T-helper 17 cell (primary cell): ENCODE measurements around the gene PIK3IP1. TPM values are rescaled to one million over a fixed set of nuclear protein-coding genes. Genes with fewer than 3 reads are reported as not detected.
"Not testable (repeated sequence)": the region's sequence is repeated elsewhere in the genome, so short reads cannot be mapped to it uniquely, and the experiment has no call there.

Source experiments
- ATAC-seq: fragments of 150-1000 bp; cut with Tn5 transposase; 2 replicates; pipeline ENCODE4 v1.10.0; 2021; ENCODE audit warnings: mild to moderate bottlenecking, moderate library complexity
- DNase-seq, 3 donors: peaks; one replicate each; pipeline versions ENCODE4 v3.0.0 to v3.0.0-alpha.2; 2020 to 2021
- H3K9me3 ChIP-seq: one replicate; pipeline ENCODE4 v1.7.0; 2013; ENCODE audit warnings: low read length, mild to moderate bottlenecking; ENCODE audit not compliant: control insufficient read depth, poor library complexity, severe bottlenecking
- H3K27ac Mint-ChIP-seq: one replicate; pipeline ENCODE4 v1.8.0; 2022; ENCODE audit warnings: mild to moderate bottlenecking, moderate library complexity, mixed read lengths
- H3K27me3 Mint-ChIP-seq: one replicate; pipeline ENCODE4 v1.8.0; 2022; ENCODE audit warnings: mixed read lengths
- H3K36me3 Mint-ChIP-seq: one replicate; pipeline ENCODE4 v1.8.0; 2022; ENCODE audit warnings: low read depth, mixed read lengths
- H3K4me1 Mint-ChIP-seq: one replicate; pipeline ENCODE4 v1.8.0; 2022; ENCODE audit warnings: mild to moderate bottlenecking, mixed read lengths
- H3K4me3 Mint-ChIP-seq: one replicate; pipeline ENCODE4 v1.8.0; 2022; ENCODE audit warnings: mild to moderate bottlenecking, moderate library complexity, mixed read lengths
- total RNA-seq, 4 donors: library from RNA in 2 of 4; stranded (reverse) in 2 of 4; gene quantifications; one replicate each; pipeline ENCODE4 v1.2.3 and lab custom pipeline; 2022 to 2026

PIK3IP1 gene
- total RNA-seq, 2 donors from 2014 or later, result 388 to 426 TPM

GRCh38 chr22:31247726-31248125 is 44.6 kb downstream of the PIK3IP1 start:
- DNase-seq (no peak), ATAC-seq (no peak)
- Mint-ChIP-seq H3K4me1 (peaks cover 17% of the 10 kb centered on the region), H3K27ac (peak overlapping the region; percentile 73), H3K27me3 (no peaks in the 10 kb centered on the region), H3K4me3 (peak overlapping the region; percentile 88), H3K36me3 (no peaks in the 10 kb centered on the region)
- no peaks in the 10 kb centered on the region for H3K9me3 ChIP-seq

DNA sequence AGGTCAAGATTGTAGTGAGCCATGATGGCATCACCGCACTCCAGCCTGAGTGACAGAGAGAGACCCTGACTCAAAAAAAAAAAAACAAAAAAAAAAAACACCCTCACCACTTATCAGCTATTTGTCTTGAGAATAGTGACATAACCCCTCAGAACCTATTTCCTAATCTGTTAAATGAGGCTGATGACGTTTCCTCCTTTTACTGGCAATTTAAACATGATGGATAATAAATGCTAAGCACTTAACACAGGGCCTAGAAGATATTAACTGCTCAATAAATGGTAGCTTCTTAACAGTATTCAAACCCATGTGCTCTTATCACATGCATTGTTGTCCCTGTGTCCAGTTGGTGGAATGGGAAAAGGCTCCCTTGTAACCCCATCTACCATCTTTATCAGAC is 45.6 kb downstream of the PIK3IP1 start:
- H3K27me3 Mint-ChIP-seq, result no peaks in the 10 kb centered on the region
- H3K4me1 Mint-ChIP-seq, result peaks cover 17% of the 10 kb centered on the region
- no peak overlapping the region for H3K4me3 Mint-ChIP-seq
- DNase-seq, result no peak
- no peak overlapping the region for H3K27ac Mint-ChIP-seq
- no peaks in the 10 kb centered on the region for H3K9me3 ChIP-seq
- no peak for ATAC-seq
- no peaks in the 10 kb centered on the region for H3K36me3 Mint-ChIP-seq

DNA sequence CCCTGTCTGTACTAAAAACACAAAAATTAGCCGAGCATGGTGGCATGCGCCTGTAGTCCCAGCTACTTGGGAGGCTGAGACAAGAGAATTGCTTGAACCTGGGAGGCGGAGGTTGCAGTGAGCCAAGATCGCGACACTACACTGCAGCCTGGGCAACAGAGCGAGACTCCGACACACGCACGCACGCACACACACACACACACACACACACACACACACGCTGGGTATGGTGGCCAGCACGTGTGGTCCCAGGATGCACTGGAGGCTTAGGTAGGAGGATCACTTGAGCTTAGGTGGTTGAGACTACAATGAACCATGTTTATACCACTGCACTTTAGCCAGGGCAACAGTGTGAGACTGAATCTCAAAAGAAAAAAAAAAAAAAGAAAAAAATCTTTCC is 46.3 kb downstream of the PIK3IP1 start:
- not testable (repeated sequence) for H3K27ac Mint-ChIP-seq, H3K9me3 ChIP-seq, DNase-seq, ATAC-seq, H3K36me3 Mint-ChIP-seq, H3K4me3 Mint-ChIP-seq, H3K27me3 Mint-ChIP-seq
- H3K4me1 Mint-ChIP-seq, result peaks cover 21% of the 10 kb centered on the region

GRCh38 chr22:31244943-31245451 is 47.3 kb downstream of the PIK3IP1 start:
- DNase-seq, result no peak
- Mint-ChIP-seq H3K27ac (peak overlapping the region; percentile 59), H3K27me3 (no peaks in the 10 kb centered on the region), H3K36me3 (no peaks in the 10 kb centered on the region), H3K4me1 (peaks cover 23% of the 10 kb centered on the region), H3K4me3 (no peak overlapping the region)
- H3K9me3 ChIP-seq, result no peaks in the 10 kb centered on the region
- ATAC-seq, result peak; percentile 47

DNA sequence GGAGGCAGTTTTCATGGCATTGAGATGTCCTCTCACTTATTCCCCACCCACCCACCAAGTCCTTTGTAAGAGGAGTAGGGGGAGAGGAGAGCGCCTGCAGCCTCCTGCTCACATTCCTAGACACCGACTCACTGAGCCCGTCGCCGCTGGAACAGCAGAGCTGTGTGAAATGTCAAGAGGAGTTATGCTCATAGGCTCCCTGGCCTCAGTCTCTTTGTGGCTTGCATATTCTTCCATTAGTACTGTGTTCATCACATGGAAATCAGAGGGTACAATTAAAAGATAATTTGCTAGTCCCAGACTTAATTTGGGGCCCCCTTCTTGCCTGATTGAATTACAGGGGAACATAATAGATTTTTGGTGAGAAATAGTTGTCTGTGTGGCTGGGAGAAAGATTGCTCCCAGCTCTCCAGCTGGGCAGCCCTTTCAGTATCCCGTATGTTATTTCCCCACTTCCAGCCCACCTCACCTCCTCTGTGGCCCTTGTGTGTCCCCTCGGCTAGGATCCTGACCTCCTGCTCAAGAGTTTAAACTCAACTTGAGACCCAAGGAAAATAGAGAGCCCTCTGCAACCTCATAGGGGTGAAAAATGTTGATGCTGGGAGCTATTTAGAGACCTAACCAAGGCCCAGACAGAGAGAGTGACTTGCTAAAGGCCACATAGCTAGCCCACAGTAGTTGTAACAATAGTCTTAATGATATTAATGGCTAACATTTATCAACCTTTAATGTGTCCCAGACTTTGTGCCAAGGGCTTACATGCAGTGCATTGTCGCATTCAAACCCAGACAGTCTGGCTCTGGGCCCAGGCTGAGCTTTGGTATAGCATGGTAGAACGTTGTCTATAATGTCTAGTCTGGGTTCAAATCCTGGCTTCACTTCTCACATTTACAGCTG is 48.0 kb downstream of the PIK3IP1 start:
- ATAC-seq (no peak), DNase-seq (no peak)
- Mint-ChIP-seq H3K4me3 (no peak overlapping the region), H3K4me1 (peaks cover 30% of the 10 kb centered on the region), H3K36me3 (no peaks in the 10 kb centered on the region), H3K27me3 (no peaks in the 10 kb centered on the region), H3K27ac (peak overlapping the region; percentile 59)
- H3K9me3 ChIP-seq, result no peaks in the 10 kb centered on the region

- peaks cover 31% of the 10 kb centered on the region for H3K4me1 Mint-ChIP-seq
- no peak overlapping the region for H3K4me3 Mint-ChIP-seq
- peak overlapping the region; percentile 59 for H3K27ac Mint-ChIP-seq
- H3K9me3 ChIP-seq, result no peaks in the 10 kb centered on the region
- H3K36me3 Mint-ChIP-seq, result no peaks in the 10 kb centered on the region
- ATAC-seq (no peak), DNase-seq (no peak)
- no peaks in the 10 kb centered on the region for H3K27me3 Mint-ChIP-seq
Observed at GRCh38 chr22:31243339-31244045, 48.8 kb downstream of the PIK3IP1 start.

DNA sequence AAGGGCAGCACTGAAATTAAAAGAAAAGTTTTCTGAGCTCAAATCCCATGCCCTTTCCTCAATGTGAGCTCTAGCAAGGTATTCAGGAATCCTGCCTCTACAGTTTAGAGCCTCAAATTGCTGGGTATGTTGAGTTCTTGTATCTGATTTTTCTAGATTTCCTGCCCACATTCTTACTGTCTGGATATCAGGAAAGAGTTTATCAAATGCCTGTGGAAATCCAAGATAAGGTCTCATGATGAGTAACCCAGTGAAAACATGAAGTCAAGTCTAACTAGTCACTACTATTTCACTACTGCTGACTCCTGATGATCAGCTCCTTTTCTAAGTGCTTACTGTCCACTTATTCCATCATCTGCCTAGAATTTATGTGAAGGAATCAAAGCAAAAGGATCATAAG is 50.4 kb downstream of the PIK3IP1 start:
- no peak for ATAC-seq

GRCh38 chr22:31241200-31241599 is 51.1 kb downstream of the PIK3IP1 start:
- no peaks in the 10 kb centered on the region for H3K9me3 ChIP-seq
- ATAC-seq (no peak), DNase-seq (no peak)
- Mint-ChIP-seq H3K4me3 (no peak overlapping the region), H3K4me1 (peaks cover 22% of the 10 kb centered on the region), H3K36me3 (no peaks in the 10 kb centered on the region), H3K27ac (peak overlapping the region; percentile 79), H3K27me3 (no peaks in the 10 kb centered on the region)

More for the DNA sequence above, 50.4 kb downstream of the PIK3IP1 start:
- H3K9me3 ChIP-seq, result no peaks in the 10 kb centered on the region
- H3K36me3 Mint-ChIP-seq, result no peaks in the 10 kb centered on the region
- DNase-seq, result no peak
- no peak overlapping the region for H3K4me3 Mint-ChIP-seq
- H3K27me3 Mint-ChIP-seq, result no peaks in the 10 kb centered on the region
- peak overlapping the region; percentile 79 for H3K27ac Mint-ChIP-seq
- peaks cover 25% of the 10 kb centered on the region for H3K4me1 Mint-ChIP-seq

GRCh38 chr22:31239771-31240370 is 52.4 kb downstream of the PIK3IP1 start:
- no peaks in the 10 kb centered on the region for H3K9me3 ChIP-seq
- Mint-ChIP-seq H3K27ac (peak overlapping the region; percentile 83), H3K36me3 (no peaks in the 10 kb centered on the region), H3K4me3 (no peak overlapping the region), H3K27me3 (no peaks in the 10 kb centered on the region), H3K4me1 (peaks cover 23% of the 10 kb centered on the region)
- DNase-seq (no peak), ATAC-seq (peak; percentile 63)

DNA sequence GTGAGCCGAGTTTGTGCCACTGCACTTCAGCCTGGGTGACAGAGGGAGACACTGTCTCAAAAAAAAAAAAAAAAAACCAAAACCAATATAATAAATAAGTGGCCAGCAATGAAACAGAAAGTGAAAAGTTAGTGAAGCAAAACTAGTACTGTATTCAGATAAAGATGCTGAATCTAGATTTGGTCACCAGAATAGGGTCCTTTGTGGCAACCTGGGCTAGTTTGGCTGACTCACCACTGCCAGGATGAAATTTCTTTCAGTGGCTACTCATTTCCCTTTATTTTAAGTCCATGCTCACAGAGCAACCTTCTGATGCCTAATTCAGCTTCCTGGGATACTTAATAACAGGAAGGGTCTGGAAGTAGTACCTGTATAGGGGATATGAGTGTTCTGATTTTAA is 54.2 kb downstream of the PIK3IP1 start:
- no peak for ATAC-seq
- Mint-ChIP-seq H3K4me1 (peaks cover 30% of the 10 kb centered on the region), H3K27ac (no peak overlapping the region), H3K4me3 (no peak overlapping the region), H3K27me3 (no peaks in the 10 kb centered on the region), H3K36me3 (peaks cover 2% of the 10 kb centered on the region)
- no peak for DNase-seq
- H3K9me3 ChIP-seq, result no peaks in the 10 kb centered on the region

DNA sequence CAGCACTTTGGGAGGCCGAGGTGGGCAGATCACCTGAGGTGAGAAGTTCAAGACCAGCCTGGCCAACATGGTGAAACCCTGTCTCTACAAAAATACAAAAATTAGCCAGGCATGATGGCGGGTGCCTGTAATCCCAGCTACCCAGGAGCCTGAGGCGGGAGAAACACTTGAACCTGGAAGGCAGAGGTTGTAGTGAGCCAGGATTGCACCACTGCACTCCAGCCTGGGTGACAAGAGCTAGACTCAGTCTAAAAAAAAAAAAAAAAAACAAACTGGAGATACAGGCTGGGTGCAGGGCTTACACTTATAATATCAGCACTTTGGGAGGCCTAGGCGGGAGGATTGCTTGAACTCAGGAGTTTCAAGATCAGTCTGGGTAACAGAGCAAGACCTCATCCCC is 56.2 kb downstream of the PIK3IP1 start:
- not testable (repeated sequence) for H3K9me3 ChIP-seq, H3K4me3 Mint-ChIP-seq, H3K36me3 Mint-ChIP-seq, H3K27me3 Mint-ChIP-seq, DNase-seq, ATAC-seq
- peak overlapping the region; percentile 88 for H3K27ac Mint-ChIP-seq
- H3K4me1 Mint-ChIP-seq, result peaks cover 34% of the 10 kb centered on the region

GRCh38 chr22:31235081-31235480 is 57.2 kb downstream of the PIK3IP1 start:
- peak; percentile 50 for ATAC-seq
- H3K4me1 Mint-ChIP-seq, result peaks cover 42% of the 10 kb centered on the region
- H3K27ac Mint-ChIP-seq, result peak overlapping the region; percentile 88
- no peaks in the 10 kb centered on the region for H3K9me3 ChIP-seq
- no peak for DNase-seq
- peaks cover 2% of the 10 kb centered on the region for H3K36me3 Mint-ChIP-seq
- H3K27me3 Mint-ChIP-seq, result no peaks in the 10 kb centered on the region
- peak overlapping the region; percentile 50 for H3K4me3 Mint-ChIP-seq

DNA sequence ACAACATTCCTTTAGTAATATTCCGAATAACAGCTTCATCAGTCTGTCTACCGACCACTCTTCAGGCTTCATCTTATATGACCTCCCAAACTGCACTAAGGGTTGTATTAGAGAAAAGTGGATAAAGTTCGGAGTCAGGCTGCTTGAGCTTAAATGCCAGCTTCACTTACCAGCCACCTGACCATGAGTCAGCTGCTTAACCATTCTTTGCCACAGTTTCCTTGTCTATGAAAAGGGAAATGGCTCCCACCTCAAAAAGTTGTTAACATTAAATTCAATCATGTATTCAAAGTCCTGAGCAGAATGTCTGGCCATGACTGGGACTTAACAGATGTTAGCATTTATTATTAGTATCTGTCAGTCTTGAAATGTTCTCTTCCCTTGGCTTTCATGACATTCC is 59.3 kb downstream of the PIK3IP1 start:
- Mint-ChIP-seq H3K4me3 (no peak overlapping the region), H3K27me3 (no peaks in the 10 kb centered on the region), H3K36me3 (peaks cover 2% of the 10 kb centered on the region), H3K27ac (peak overlapping the region; percentile 77), H3K4me1 (peaks cover 46% of the 10 kb centered on the region)
- H3K9me3 ChIP-seq, result no peaks in the 10 kb centered on the region
- no peak for ATAC-seq
- DNase-seq, result no peak
